GM18499 (cell line): ENCODE results near the gene DST.
A peak's percentile ranks its signal among the peaks of the same experiment; 100 is the strongest.

Experiments used
- ATAC-seq: cut with Tn5 transposase; IDR thresholded peaks from one replicate; pipeline ENCODE4 v1.9.1; 2021; ENCODE audit warnings: moderate number of reproducible peaks; ENCODE audit not compliant: insufficient read depth, unreplicated experiment

DST gene

DNA sequence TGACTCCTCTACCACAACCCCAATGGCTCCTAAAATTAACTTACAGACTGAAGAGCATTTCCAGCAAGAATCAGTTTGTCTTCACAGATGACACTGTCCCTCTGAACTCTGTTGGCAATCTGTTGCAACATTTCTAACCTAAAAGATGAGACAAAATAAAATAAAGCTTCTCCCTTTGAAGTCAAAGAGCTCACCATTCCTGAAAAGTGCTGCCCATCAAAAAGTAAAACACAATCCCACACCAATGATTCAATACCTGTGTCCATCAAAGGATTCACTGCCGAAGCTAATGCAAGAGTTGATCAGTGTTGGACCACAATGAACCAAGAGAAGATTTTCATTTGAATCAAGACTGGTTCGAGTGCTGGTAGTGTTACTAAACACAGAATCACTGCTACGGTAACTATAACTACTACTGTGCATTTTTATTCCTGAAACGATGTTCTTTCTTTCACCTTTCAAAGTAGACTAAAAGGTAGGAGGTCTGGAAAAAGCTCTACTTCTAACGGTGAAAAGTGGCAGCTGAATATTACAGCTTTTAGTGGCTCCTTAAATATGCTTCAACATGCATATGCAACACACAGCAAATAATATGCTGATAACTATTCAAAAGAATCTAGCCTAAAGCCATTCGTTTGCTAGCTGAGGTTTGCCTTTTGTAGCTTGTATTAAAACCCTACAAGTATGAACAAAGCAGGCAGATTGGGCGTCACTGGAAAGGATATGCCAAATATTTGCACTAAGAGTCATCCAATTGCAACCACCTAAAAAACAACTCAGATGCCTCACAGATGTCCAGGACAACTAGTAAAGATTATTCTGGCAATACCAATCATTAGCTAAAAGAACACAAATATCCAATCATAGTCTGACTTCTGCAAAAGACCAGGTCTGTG lies at the start of gene DST:
Gene DST (minus strand): TSS at position 524 of the 896 bp plus-strand sequence.
- ATAC-seq, result no peak

DNA sequence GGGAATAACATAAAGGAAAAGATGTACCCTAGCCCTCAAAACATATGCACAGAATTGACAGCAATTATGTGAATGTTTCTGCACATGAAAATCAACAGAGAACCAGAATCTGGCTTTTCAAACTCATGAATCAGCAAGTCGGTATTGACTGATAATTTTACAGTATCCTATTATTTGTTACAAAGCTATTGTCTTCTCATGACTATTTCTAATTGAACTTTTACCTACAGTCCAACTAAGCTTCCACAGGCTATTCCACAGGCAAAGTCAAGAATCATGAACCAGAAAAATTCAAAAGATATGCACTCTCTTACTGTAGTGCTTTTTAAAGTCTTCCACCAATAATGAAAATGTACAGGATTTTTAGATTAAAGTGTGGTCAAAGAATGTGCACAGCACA lies 49.1 kb upstream of the DST start:
- ATAC-seq, result no peak

DNA sequence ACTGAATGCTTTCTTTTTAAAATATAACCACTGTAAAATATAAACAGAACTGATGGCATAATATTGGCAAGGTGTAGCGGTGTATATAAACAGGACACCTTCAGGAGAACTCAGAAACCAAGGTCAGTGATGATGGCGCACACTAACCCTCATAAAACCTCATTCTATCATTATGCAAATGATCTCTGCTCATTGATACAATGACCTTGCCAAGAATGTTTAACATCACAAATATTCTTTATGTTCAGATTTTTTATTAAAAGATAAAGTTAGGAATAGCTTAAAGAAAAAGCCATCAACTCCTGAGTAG lies 48.6 kb upstream of the DST start:
- no peak for ATAC-seq

DNA sequence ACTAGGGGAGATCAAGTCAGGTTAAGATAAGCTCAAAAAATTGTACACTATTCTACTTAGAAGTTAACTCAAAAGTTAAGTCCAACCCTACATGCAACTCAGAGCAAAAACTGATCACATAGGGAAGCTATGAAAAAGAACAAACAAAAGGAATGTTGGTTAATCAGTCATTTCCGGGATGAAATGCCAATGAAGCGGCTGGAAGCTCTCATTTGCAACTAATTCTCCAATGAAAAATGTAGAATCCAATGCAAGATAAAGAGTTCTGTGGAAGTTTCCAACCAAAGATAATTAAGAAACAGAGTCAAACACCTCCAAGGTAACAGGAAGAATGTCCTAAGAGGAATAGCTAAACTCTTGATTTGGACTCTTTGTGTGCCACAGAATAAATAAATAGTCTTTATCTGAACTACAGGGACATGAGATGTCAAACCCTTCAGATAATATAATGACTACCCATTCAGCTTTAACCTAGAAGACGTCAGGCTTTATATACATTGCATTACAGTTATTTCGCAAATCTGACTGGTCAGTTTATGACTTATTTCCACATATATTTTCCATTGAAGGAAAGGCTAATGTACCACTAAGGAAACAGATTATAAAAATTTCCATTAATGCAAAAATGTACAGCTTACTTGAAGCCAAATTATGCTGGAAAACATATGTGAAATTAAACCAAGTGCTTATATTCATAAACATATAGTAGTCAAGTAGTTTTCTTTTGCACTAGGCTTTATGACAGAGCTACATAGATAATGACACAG lies 48.0 kb upstream of the DST start:
- no peak for ATAC-seq

DNA sequence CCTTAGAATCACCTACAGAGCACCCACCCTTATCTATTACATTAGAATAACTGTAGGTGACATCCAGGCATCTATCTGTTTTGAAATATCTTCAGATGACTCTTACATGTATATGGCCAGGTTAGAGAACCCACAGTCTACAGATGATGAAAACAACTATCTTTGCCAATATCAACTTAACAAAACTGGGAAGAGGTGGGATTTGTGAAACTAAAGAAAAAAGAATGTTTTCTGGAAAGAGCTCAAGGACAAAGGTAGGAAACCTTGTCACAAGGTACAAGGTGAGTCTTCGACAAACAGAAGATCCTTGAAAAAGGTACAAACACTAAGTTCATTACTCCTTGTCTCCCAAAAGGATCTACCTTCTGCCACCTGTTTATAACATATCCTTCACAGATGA lies 47.0 kb upstream of the DST start:
- no peak for ATAC-seq

DNA sequence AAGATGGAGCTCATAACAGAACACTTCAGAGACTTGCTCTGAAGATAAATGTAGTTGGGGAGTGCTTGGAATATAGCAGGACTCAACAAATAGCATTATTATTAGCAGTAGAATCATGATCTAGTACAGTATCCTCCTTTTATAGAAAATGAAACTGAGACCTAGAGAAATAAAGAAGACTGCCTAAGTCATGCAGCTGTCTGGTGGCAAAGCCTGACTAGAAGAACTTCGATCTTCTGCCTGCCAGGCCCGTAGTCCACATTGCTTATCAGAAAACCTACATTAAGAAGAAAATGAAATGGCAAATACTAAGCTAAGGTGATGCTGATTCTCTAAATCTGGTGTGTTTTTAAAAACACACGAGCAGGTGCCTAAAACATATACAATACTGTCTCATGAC lies 46.4 kb upstream of the DST start:
- ATAC-seq, result peak; percentile 69

DNA sequence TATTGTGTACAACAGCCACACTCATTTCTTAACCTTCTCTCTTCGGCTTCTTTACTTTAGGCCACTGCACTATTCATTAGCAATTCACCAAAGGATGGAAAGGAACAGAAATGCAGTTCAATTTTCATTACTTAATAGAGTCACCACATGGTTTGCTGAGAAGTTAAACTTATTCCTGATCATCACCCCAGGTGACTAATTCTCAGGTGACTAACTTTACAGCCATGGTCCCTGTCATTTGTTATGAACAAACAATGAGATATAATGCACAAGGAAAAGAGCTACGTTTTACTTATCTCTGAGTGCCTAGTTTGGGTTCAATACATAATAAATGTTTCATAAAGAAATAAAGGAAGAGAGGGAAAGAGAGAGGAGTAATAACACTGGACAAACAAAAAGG lies 45.8 kb upstream of the DST start:
- ATAC-seq, result no peak

DNA sequence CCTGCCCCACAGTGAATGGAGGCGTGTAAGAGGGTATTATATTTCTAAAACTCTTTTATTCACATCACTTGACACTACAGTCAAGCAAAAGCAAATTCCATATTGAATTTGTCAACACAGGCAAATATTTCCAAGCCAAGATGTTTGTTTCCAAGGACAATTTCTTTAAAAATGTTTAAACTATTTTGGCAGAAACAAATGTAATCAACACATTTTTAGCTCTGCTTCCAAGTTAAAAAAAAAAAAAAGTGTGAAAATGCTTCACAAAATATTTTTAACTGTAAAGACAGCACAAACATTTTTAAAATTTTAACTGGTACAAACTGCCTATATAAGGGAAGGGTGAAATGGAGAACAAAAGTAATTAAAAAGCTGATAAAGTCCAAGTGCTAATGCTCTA lies 44.9 kb upstream of the DST start:
- ATAC-seq, result no peak

DNA sequence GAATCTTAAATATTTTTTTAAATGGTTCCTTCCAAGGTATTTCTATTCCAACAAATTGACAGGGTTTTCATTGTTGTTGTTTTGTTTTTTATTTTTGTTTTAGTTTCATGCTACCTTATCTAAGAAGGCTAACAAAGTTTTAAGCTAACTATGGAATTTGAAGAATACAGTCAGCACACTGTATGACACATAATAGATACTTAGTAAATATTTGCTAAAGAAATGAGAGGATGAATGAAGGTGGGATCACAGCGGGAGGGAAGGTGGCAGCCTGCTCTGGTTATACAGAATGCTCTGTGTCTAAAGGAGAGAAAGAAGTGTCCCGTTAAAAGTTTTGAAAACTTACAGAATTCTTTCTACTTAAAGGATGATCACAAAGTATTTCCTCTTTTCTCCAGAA lies 43.7 kb upstream of the DST start:
- no peak for ATAC-seq

DNA sequence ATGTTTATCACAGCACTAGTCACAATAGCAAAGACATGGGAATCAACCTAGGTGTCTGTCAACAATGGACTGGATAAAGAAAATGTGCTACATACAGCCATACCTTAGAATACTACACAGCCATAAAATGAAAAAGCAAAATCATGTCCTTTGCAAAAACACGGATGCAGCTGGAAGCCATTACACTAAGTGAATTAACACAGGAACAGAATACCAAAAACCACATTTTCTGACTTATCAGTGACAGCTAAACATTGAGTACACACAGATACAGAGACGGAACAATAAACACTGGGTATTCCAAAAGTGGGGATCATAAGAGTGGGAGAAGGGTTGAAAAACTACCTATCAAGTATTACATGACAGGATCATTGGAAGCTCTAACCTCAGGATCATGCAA lies 43.3 kb upstream of the DST start:
- no peak for ATAC-seq

DNA sequence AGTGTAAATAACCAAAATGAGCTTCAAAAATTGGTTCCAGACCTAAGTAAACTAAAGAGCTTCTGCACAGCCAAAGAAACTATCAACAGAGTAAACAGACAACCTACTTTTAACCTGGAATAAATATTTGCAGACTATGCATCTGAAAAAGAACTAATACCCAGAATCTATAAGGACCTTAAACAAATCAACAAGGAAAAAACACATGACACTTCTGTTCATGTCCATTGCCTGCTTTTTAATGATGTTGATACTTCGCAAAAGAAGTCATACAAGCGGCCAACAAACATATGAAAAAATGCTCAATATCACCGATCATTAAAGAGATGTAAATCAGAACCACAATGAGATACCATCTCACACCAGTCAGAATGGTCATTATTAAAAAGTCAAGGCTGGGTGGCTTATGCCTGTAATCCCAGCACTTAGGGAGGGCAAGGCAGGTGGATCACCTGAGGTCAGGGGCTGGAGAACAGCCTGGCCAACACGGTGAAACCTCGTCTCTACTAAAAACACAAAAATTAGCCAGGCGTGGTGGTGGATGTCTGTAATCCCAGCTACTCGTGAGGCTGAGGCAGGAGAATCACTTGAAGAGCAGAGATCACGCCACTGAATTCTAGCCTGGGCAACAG lies 42.5 kb upstream of the DST start:
- no peak for ATAC-seq

DNA sequence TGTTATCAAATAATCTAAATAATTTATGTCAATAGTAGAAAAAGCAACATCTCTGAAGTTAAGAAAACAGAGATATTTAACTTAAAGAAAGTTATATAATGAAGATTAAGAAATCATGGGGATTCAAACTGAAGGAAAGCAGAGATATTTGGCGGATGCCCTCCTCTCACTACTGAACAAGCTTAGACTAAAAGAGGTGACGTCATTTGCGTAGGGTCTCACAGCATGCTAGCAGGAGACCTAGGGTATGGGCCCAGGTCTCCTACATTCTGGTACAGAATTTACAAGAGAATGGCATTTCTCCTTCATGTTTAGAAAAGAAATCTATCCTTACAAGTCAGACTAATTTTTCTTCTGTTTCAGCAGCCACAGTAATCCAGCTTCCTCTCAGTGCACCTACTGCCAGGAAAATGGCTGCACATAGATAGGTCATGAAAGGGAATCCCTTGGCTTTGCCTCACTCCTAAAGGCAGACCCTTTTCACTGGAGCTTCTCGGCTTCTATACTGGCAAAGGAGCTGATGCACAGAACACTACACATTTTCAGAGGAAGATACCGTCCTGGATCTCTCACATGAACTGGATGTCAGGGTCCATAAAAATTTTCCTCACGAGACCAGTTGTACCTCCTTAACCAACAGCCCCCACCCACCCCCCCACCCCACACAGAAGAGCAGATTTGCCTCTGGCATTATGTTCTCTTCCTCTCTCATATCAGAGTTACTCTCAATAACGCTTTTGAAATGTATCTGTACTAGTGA lies 41.8 kb upstream of the DST start:
- ATAC-seq, result no peak

DNA sequence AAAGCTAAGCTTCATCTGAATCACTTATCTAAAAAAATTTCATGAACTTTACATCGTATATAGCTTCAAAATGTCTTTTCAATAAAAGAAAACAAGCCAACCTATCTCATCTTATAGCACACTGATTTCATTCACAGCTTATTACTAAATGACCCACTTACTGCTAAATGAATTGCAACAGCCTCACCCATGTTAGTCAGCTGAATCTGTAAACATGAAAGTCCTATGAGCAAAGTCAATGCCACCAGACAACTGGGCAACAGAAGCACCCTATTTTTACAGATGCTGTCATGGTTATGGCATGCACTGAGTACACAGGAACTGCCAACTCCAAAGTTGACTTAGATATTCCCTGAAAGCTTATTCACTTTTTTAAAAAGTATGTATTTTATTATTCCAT lies 41.2 kb upstream of the DST start:
- ATAC-seq, result no peak

DNA sequence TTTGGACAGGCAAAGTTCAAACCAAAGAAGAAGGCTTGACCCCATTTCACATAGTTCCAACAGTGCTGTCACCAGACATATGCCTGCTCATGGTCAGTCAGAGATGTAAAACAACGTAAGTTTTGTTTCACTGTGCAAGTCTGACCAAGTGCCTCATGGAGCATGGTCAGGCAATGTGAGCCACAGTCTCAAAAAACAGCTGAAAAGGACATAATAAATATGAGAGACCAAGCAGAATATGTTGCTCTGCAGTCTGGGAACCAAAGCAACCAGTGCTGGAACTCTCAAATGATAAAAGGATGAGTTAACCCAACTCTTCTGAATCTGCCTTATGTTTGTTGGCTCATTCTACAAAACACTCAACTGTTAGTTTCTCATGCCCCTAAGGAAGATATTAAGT lies 39.9 kb upstream of the DST start:
- ATAC-seq, result no peak

DNA sequence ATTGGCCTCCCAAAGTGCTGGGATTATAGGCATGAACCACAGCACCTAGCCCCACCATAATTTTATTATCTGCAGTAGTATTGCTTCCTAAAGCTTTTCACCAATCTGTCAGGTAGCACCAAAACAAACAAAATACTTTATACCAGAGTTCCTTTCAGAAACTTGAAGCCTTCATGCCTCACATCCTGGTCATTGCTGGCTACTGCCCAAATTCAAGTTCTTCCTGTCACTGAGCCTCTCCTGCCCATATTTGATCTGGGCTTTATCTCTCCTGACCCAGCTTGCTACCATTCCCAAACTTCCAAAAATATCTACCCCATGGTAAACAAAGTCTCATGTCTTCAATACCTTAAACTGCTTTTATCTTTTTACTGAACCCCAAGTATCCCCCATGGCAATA lies 34.9 kb upstream of the DST start:
- no peak for ATAC-seq

DNA sequence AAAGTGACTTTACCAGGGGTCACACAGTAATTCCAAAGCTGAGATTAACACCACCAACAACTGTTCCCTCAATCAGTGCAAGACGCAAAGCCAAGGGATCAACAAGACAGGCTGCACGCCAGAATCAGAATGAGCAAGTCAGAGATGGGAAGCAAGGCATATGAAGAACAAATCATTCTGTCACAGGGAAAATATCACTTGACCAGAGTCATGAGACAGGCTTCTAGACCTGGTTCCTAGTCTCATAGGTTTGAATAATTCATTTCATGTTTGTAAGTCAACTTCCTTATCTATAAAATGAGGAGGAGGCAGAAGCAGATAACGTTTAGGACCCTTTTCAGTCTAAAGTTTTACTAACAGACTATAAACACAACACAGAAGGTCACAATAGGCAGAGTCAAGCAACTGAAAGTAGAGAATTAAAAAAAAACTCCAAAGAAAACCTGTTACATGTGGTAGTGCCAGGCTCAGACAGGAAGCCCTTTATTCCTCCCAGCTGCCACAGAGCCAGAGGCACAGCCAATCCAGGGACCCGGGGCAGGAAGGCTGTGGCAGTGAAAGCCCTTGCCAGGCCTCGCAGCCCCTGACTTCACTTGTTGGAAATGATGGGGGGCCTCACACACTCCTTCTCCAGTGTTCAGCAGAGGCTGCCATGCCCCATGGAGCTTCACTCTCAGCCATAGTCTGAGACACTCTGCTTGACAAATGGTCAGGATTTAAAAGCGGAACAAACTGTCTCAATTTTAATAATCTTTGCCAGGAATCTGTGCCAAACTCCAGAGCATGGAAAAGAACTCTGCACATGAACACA lies 29.2 kb upstream of the DST start:
- no peak for ATAC-seq

DNA sequence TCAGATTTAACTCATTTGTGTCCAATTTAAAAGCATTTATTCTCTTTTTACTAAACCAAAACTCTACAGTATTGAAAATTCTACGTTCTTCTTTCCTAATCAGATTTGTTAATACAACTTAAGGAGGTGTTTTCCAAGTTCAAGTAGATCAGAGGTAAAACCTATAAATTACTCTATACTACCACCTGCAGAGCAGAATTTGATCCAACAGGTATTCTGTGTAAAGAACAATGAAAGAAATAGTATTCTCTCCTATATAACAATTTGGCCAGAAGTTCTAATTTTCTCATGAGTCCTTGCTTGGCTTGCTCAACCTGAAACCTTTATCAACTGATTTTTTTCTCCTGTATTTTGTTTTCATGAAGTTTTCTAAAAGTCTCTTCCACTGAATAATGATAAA lies 28.5 kb upstream of the DST start:
- no peak for ATAC-seq

DNA sequence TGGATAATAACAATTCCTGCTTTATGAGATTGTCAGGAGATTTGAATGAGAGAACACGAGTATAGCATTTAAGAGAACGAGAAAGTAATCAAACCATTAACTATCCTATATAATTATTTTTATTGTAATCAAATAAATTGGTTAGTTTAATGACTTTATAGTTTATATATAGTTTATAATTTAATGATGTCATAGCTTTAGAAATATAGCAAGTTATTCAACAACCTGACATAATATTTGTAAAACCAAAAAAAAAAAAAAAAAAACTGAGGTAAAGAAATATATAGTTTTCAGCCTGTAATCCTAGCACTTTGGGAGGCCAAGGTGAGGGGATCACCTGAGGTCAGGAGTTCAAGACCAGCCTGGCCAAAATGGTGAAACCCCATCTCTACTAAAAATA lies 26.4 kb upstream of the DST start:
- ATAC-seq, result no peak

DNA sequence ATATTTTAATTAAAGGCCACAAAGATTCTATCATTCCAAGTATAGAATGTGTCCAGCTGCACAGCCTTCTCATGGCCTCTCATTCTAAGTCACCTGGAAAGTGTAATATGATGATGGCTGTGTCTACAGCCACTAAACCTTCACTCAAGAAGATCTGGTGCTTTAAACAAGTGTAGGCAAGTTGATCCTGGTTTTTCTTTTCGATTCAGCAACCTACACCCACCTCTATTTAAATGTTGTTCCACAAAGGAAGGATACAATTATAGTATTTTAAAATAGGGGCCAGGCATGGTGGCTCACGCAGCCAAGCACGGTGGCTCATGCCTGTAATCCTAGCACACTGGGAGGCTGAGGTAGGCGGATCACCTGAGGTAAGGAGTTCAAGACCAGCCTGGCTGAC lies 25.5 kb upstream of the DST start:
- no peak for ATAC-seq

DNA sequence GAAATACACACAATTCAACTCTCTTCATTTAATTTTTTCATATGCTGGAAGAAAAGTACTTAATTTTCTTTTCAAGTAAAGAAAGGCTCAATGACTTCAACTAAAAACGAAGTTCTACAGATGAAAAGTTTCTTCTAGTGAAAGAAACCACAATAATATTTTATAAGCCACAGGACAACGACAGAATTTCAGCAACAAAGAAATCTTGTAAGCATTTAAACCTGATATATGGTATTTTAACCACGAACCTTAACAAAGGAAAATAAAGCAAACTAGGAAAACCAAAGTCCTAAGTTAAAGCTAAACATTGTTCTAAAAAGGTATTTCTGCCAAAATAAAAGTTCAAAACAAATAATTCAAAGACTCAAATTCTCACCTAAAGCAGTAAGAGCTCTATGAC lies 24.6 kb upstream of the DST start:
- ATAC-seq, result no peak
